ENCODE results near the gene ONECUT3.
"Not testable (repeated sequence)": the region's sequence is repeated elsewhere in the genome, so short reads cannot be mapped to it uniquely, and the experiment has no call there.

- TF ChIP-seq POLR2A, CTCF (IDR thresholded peaks at IDR 0.05): not testable (repeated sequence)
Measured at GRCh38 chr19:1760786-1761527, 7.7 kb downstream of the ONECUT3 start.

Measured in heart left ventricle (tissue), 13 donors.